ENCODE measurements around the gene USP46. TPM values are rescaled to one million over a fixed set of nuclear protein-coding genes. Genes with fewer than 3 reads are reported as not detected.

The USP46 gene
- total RNA-seq, 4 donors from 2014 or later: 6.0 to 7.7 (median 6.6) TPM

GRCh38 chr4:52638717-52639116 lies 20.4 kb downstream of the USP46 start:
- no peak for TF ChIP-seq CTCF (IDR thresholded peaks at IDR 0.05)
- DNase-seq (ENCODE audit: low spot score): no peak
- ATAC-seq (ENCODE audit: low FRiP score): no peak

GRCh38 chr4:52637116-52637515 lies 22.0 kb downstream of the USP46 start:
- DNase-seq (ENCODE audit: low spot score) (no peak), ATAC-seq (ENCODE audit: low FRiP score) (no peak)
- TF ChIP-seq CTCF (IDR thresholded peaks at IDR 0.05): no peak

- DNase-seq (ENCODE audit: low spot score) (no peak), ATAC-seq (ENCODE audit: low FRiP score) (no peak)
Observed at GRCh38 chr4:52635560-52635959, 23.5 kb downstream of the USP46 start.

GRCh38 chr4:52635130-52635529 lies 24.0 kb downstream of the USP46 start:
- ATAC-seq (ENCODE audit: low FRiP score) (no peak), DNase-seq (ENCODE audit: low spot score) (no peak)
- TF ChIP-seq CTCF (IDR thresholded peaks at IDR 0.05): no peak

More at GRCh38 chr4:52635560-52635959, 23.5 kb downstream of the USP46 start:
- TF ChIP-seq CTCF (IDR thresholded peaks at IDR 0.05): no peak

GRCh38 chr4:52633846-52634245 lies 25.3 kb downstream of the USP46 start:
- no peak for ATAC-seq (ENCODE audit: low FRiP score)
- no peak for TF ChIP-seq CTCF (IDR thresholded peaks at IDR 0.05)

GRCh38 chr4:52628974-52629373 lies 30.1 kb downstream of the USP46 start:
- ATAC-seq (ENCODE audit: low FRiP score): no peak
- no peak for TF ChIP-seq CTCF (IDR thresholded peaks at IDR 0.05)
- DNase-seq (ENCODE audit: low spot score): no peak

More at GRCh38 chr4:52633846-52634245, 25.3 kb downstream of the USP46 start:
- no peak for DNase-seq (ENCODE audit: low spot score)

DNA sequence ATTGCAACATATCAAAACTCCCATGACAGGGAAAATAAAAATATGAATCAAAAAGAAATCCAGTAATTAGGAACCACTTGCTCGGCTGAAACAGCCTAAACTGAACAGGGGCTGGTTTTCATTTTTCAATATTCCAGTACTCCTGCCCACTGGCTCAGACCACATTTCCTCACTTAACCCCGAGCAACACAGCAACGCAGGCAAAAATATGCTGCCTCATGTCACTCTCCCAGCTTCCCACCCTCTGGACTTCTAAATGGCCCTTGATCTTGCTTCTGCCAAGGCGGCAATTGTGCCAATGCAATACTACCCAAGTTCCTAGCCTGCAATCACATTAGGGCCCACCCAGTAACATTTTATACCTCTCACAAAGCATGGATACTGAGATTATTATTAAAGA lies 30.6 kb downstream of the USP46 start:
- ATAC-seq (ENCODE audit: low FRiP score) (no peak), DNase-seq (ENCODE audit: low spot score) (no peak)
- TF ChIP-seq CTCF (IDR thresholded peaks at IDR 0.05): no peak

All from omental fat pad (tissue), 4 donors.